CD4-positive, alpha-beta T cell treated with Interferon alpha-2 for 1 hour (primary cell): Measurements from ENCODE around the gene QPCT.
"Not testable (repeated sequence)": the region's sequence is repeated elsewhere in the genome, so short reads cannot be mapped to it uniquely, and the experiment has no call there.

Experiments used
- DNase-seq, 2 donors: peaks; one replicate each; pipeline ENCODE4 v3.0.0-alpha.2; 2020 to 2022

Gene QPCT

DNA sequence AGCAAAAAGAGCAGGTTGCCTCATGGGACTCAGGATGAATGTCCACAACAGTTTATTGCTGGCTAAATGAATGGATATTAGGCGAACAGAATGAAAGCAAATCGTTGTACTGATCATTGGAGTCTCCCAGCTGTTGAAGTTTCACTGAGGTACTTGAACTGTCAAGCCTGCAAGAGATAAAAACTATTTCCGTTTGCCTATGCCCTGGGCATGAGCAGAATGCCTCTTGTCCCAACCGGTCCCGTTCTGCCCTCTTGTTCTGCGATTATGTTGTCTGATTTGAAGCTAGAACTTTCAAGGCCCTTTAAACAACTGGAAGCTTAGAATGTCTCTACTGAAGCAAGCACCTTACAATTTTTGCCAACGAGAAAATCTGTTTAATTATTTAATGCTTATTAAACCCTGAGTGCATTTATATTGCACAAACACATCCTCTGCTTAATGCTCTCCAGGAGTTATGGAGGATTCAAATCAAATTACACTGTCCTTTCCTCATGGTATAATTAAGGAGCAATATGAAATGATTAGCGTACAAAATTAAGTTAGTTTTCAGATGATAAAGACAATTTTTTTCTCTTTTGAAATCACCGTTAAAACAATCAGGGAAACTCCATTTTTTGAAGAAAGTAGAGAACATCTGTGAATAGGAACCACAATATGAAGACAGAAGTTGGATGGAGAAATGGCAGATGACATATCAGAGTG lies 17.7 kb downstream of the QPCT start:
- no peak for DNase-seq

DNA sequence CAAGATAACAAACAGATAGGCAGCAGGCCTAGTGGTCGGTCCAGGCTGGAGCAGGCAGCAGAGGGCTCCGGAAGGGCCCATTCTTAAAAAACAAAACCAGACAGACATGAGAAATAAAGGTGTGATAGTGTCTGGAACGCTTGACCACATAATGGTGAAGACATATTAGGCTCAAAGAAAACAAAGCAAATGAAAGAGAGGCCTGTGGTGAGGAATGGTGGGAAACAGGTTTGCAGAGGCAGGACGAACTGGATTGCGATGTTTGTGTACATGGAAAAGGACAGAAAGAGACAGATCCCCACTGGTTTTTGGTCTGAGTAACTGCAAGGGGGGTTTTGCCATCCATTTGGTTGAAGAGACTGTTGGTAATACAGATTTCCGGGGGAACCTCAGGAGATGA lies 19.9 kb downstream of the QPCT start:
- DNase-seq: no peak

GRCh38 chr2:37365669-37366068 lies 21.2 kb downstream of the QPCT start:
- no peak for DNase-seq

- DNase-seq: no peak
Observed at GRCh38 chr2:37366773-37367172, 22.3 kb downstream of the QPCT start.

DNA sequence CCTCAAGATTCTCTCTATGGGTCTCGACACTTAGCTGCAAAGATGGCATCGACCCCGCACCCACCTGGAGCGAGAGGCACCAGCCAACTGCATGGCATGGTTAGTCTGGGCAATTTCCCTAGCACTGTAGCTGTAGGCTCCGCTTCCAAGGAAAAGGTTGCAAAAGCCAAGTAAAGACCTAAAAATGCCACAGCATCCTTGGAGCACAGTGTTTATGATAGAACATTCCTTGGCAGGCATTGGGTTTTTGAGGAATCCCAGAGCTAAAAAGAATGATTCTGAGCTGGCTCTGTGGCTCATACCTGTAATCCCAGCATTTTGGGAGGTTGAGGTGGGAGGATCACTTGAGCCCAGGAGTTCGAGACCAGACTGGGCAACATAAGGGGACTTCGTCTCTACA lies 22.9 kb downstream of the QPCT start:
- DNase-seq: no peak

DNA sequence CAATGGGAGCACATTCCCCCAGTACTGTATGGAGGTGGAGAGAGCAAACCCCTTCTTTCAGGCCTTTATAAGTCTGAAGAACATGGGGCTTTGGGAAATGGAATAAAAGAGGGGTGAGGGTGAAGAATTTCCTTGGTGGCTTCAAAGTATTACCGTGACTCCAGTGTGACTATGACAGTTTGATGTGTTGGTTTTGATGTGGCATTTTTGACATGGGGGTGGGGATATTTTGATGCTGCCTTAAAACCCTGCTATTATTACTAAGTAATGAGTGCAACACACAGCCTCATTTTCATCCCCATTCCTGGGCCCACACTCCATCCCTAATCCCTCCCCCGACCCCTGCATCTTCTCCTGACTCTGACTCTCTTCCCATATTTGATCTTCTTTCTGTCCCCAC lies 23.6 kb downstream of the QPCT start:
- peak in 1 of 2 donors; percentile 19 for DNase-seq

- no peak for DNase-seq
Observed at GRCh38 chr2:37370666-37371065, 26.2 kb downstream of the QPCT start.

DNA sequence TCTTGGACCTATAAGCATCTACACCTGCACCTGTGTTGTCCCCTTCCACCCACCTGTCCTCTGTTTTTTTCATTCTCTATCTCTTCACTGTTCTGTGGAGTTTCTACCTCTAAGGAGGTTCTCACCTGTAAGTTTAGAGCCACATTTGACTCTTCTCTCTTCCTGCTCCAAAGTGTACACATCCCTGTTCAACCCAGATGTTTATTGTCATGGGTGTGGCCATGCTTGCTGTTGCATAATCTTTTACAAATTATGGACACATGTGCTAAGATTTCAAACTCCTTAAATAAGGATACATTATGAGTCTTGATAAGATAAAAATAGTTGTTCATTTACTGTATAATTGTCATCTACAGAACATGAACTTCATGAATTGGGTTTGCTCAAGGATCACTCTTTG lies 27.6 kb downstream of the QPCT start:
- DNase-seq: no peak

DNA sequence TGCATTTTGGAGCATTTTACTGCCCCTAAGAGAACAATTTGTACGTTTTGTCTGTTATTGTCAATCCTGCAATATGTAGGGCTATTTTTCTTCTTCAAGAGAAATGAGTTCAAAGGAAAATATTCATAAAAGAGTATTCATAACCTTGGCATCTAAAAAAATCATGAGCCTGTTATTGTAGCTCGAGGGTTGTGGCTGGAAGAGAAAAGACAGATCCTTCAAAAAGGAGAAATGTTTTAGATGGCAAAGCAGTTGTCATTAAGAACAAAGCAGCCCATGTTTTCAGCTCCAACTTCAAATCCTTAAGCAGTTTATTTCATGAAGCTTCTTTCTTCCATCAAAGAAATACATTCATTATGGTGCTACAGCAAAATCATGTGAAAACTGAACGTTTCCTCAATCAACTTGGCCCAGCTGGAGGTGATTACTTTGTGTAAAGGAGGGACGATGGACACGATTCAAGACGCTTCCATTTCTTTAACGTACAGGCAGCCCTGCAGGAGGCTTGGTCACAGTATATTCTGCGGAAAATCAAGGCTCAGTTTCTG lies 31.4 kb downstream of the QPCT start:
- no peak for DNase-seq

DNA sequence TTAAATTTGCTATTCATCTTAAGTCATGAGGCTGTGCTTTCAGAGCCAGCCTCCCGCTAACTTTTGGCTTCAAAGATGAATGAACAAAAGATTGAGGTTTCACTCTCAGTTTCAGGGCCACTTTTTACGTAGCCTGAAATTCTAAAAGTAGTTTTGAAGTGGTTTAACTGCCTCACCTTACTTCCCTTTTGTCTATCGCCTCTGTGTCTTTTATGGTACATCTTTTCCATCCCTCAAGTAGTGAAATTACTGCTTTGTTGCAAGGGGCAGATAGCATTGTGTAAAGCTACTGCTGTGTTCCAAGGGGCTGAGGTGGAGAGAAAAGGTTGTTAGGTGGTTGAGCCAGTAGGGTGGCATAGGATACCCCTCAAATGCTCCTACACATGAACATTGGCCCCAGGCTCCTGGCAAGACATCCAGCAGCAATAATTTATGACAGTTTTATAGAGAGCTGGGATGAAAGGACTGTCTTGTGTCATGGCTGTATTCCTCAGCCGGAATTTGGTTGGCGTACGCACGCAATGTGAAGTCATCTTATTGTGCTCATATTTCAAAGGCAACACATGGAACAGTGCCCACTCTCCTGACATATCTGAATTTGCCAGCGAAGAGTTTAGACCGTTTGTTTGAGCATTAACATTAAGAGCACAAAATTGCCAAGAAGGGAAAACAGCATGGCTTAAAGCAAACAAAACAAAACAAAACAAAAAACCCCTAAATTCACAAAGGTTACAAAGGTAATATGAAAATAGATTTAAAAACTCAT lies 32.2 kb downstream of the QPCT start:
- peak in 1 of 2 donors; percentile 41 for DNase-seq

DNA sequence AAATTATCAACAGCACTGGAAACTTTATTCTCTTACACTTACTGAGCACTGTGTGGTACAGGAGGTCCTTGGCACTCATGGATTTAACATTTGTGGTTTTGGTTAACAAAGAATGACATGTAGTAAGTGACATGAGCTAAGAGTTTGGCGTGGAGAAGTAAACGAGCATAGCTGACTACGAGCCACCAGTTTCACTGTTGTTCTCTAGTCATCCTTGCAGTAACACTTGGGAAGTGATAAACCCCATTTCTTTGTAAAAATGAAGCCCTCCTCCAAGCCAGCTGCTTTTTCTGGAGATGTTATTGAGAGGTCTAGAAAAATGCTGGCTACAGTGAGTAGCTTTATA lies 32.7 kb downstream of the QPCT start:
- DNase-seq: no peak

- no peak for DNase-seq
Observed at GRCh38 chr2:37378411-37378810, 34.0 kb downstream of the QPCT start.

- no peak for DNase-seq
Observed at GRCh38 chr2:37379881-37380296, 35.5 kb downstream of the QPCT start.

- not testable (repeated sequence) for DNase-seq
Observed at GRCh38 chr2:37380787-37381186, 36.4 kb downstream of the QPCT start.

GRCh38 chr2:37384261-37384660 lies 39.8 kb downstream of the QPCT start:
- not testable (repeated sequence) for DNase-seq

- no peak for DNase-seq
Observed at GRCh38 chr2:37387148-37387835, 42.9 kb downstream of the QPCT start.

- DNase-seq: no peak
Observed at GRCh38 chr2:37388074-37388473, 43.6 kb downstream of the QPCT start.

- no peak for DNase-seq
Observed at GRCh38 chr2:37389395-37389794, 45.0 kb downstream of the QPCT start.

DNA sequence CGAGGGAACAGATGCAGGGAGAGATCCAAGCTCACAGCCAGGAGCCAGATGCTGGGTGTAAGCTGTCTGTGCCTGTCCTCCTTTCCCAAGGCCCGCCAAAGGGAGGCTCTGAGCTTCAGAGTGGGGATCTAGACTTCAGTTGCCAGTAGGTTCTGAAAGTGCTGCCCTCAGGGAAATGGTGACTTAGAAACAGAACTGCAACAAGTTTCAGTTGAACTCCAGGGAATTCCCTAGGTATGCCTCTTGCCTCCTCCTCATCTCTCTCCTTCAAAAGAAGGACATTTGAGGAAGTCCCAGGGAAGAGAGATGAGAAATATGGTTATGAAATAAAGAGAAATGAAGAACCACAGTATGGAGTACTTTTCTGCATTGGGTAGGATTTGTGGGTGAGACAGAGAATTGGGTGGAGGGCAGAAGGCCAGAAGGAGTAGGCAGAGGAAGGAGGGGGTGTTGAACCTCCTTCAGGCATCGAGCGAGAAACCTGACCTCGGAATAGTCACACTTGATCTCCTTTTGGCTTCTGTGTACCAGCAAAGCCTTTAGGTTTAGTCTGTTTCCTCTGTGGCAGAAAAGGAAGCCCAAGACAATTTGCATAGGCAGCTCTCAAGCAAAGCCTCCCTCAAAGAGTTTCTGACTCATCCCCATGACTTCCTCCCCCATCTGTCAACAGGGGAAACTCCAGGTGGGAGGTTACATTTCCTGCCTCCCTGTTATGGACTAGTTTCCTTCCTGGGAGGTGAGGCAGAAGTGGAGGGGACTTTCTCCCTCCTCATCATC lies 45.7 kb downstream of the QPCT start:
- peak; percentile 72 to 76 for DNase-seq

DNA sequence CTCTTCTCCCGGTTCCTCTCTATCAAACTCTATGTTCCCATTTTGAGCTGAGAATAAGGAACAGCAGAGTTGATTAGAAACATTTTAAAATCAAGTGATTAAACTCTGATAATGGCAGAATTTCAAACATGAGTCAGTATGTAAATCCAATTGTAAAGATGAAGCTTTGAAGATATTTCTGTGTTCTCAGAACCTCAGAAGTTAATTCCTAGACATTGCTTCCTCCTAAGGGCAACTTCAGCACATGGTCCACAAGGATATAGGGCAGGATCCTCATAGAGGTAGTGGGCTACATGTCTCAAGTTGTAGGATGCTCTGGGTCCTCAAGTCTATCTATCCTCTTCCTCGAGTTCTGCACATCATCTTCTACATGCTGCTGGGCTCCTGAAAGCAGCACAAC lies 46.3 kb downstream of the QPCT start:
- no peak for DNase-seq

GRCh38 chr2:37391711-37392110 lies 47.3 kb downstream of the QPCT start:
- no peak for DNase-seq

GRCh38 chr2:37392428-37392827 lies 48.0 kb downstream of the QPCT start:
- DNase-seq: no peak

DNA sequence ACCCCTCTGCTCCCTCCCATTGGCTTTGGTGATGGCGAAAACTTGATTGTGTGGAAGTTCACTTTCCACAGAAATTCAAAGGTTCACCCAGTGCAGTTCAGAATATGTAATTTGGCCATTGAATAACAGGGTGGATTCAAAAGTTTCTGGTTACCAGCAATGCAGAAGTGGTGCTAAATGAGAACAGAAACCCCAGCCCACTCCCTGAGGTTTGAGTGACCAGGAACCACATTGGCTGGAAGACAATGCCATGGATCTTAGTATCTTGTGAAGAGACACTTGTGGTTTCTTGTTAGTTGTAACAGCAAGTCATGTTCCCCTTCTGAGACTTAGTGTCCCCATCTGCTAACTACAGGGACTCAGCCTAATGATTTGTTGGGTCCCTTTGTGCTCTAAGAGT lies 49.8 kb downstream of the QPCT start:
- no peak for DNase-seq
